HG02943 (cell line): ENCODE data around the gene TSFM.
A peak's percentile ranks its signal among the peaks of the same experiment; 100 is the strongest.

Experiments
- ATAC-seq: cut with Tn5 transposase; IDR thresholded peaks from one replicate; pipeline ENCODE4 v1.9.1; 2021; ENCODE audit warnings: mild to moderate bottlenecking, low read depth, moderate library complexity; ENCODE audit not compliant: unreplicated experiment

TSFM gene

GRCh38 chr12:57782608-57783465 is at the start of gene TSFM:
TSS of gene TSFM (plus strand) at chr12:57782787. CDS start at chr12:57782802, 15 bp downstream.
- ATAC-seq = peak; percentile 85

DNA sequence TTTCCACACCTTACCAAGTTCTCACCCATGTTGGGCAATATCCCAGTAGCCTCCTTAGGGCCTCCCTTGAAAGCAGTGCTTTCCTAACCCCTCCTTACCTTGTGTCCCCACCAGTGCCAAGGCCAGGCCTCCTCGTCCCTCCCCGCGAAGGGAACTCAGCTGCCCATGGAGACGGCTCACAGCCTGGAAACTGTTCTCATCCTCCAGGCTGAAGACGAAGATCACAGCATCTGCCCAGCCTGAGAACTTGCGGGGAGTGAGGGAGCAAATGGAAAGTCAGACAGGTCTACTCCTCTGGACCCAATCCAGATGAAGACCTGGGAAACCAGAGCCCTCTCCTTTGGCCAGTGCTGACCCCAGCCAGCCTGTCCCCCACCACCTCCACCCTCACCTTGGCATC is 48.7 kb upstream of the TSFM start:
- ATAC-seq = no peak

- ATAC-seq = no peak
Observed at GRCh38 chr12:57734591-57734990, 48.0 kb upstream of the TSFM start.

DNA sequence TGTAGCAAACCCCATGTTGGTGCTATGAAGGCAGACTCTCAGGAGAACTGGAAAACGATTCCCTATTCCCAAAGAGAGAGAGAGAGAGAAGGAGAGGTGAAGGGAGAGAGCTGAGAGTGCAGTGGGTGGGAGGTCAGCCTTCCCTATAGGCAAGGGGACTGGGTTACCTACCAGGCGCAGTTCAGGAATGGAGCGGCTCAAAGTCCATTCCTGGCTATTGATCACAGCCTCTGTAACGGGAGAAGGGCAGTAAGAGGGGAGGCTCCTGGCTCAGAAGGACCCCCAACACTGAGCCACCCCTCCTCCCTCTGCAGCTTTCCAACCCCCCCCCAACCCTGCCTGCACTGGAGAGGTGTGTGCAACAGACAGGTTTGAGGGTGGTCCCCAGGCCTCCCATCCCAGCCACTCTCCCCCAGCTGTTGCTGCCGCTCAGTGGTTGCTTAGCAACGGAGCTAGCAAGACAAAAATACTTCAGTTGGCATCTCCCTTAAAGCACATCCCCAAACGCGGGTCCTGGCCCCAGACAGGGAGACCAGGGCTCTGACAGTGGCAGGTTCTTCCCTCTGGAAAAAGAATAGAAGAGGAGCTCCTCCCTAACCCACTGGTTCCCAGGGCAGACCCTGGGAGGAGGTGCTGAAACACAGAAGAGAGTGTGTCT is 47.3 kb upstream of the TSFM start:
- no peak for ATAC-seq

DNA sequence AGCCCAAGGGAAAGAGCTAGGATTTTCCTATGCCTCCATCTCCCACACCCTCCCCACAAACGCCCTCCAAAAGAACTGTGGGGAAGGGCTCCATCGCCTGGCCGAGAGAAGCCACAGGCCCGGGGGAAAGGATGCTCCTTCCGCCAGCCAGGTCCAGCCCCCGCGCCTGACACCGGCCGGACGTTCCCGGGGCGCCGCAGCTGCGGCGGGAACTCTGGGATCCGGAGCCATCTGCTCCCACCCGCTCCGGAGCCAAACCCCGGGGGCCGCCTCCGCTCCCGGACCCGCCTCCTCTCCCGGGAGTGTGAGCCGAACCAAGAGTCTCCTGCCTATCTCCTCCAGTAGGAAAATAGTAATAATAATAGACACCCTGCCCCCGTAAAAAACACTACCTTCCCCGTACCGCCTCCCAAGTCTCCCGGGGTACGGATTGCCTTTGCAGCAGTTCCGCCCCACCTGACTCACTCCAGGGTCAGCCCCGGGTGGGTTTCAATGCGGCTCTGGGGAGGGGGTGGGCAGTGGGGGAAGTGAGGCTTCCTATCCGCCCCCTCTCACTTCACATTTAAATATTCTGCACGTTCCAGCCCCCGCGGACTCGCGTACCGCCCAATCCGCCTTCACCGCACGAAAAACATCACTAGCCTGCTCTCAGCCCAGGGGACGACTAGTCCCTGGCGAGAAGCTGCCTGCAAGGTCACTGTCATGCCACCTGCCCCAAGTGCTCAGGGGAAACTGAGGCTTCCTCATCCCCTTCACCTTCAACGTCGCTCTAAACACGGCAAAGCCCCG is 46.4 kb upstream of the TSFM start:
- ATAC-seq = no peak

DNA sequence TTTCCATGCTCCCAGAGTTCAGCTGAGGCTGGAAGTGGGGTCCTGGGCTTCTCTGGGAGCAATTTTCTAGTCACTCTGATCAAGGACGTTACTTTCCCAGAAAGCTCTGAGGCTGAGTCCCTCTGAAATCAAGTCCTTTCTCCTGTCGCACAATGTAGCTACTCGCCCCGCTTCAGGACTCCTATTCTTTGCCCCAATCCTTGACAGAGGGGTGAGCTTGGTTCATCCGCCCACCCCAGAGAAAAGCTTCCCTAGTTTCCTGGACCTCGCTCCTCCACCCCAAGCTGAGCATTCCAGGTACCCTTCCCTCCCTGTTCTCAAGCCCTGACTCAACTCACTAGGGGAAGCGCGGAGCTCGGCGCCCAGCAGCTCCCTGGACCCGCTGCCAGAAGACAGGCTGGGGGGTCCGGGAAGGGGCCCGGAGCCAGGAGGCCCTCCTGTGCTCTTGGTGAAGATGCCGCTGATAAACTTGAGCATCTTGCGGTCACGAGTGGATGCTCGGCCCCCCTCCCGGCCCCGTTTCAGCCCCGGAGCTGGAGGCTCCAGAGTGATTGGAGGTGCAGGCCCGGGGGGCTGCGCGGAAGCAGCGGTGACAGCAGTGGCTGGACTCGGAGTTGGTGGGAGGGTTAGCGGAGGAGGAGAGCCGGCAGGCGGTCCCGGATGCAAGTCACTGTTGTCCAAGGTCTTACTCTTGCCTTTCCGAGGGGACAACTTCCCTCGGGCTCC is 45.7 kb upstream of the TSFM start:
- ATAC-seq = no peak

DNA sequence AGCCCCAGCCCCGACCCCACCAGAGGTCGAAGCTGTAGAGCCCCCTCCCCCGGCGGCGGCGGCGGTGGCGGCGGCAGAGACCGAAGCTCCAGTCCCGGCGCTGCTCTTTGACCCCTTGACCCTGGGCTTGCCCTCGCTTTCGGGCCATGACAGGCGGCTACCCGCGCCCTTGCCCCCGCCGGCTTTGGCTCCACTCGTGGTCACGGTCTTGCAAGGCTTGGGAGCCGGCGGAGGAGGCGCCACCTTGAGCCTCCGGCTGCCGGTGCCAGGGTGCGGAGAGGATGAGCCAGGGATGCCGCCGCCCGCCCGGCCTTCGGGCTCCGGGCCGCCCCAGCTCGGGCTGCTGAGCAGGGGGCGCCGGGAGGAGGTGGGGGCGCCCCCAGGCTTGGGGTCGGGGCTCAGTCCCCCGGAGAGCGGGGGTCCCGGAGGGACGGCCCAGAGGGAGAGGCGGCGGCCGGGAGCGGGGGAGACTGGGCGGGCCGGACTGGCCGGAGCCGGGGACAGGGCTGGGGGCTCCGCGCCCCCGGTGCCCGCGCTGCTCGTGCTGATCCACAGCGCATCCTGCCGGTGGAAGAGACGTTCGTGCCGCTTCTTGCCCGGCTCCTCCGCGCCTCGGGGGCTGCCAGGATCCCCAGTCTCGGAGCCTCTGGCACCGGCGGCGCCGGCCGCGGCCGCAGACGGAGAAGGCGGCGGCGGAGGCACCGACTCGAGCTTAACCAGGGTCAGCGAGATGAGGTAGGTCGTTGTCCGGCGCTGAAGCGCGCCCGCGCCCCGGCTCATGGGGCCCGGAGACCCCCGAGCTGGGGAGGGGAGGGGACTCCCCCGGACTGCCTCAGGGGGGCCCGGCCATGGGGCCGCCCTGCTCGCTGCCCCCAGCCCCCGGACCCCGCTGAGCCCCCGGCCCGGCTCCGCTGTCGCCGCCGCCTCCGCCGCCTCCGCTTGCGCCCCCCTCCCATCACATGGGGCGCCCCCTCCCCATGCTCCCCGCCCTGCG is 44.8 kb upstream of the TSFM start:
- ATAC-seq = no peak

DNA sequence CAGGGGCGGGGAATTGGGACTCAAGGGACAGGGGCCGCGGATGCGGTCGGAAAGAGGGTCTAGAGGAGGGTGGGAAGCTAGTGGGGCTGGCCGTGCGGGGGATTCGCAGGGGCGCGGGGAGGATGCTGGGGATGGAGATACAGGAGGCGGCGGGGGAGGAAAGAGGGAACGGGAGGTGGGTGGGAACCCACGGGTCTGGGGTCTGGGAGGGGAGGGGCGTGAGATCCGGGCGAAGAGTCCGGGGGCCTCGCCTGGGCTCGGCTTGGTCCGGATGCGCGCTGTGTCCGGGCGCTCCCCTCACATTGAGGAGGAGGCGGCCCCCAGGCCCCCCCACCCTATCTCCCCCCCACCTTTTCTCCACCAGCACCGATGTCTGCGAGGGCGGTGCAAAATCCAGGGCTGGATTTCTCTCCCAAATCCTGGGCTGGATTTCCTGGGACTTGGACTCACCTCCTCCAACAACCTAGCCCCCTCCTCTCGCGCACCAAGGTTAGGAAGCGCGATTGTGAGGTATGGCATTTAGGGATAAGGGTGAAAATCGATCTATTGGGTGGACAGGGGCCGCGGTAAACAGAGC is 43.8 kb upstream of the TSFM start, which contains the start of gene AGAP2:
TSS of gene AGAP2 (minus strand) at position 82 of the 577 bp plus-strand sequence. CDS start 496 bp downstream, outside the sequence.
- ATAC-seq = no peak

DNA sequence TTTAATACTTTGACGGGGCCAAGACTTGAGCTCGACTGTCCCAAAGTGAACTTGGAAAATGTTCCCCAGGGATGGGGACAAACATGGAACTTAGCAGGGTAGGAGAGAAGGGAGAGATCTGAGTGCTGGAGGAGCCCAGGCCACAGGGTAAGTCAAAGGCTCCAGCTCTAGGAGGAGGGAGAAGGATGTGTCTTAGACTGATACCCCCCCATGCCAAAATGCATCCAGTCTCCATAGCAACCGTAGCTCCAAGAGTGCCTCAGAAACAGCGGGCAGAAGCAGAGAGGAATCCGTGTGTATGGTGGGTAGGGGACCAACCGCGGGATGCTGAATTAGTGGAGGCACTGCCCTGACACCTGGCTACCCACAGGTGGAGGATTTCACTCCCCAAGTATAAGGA is 43.2 kb upstream of the TSFM start:
- ATAC-seq = no peak

- no peak for ATAC-seq
Observed at GRCh38 chr12:57739914-57740538, 42.6 kb upstream of the TSFM start.

- ATAC-seq = no peak
Observed at GRCh38 chr12:57740656-57741412, 41.8 kb upstream of the TSFM start.

DNA sequence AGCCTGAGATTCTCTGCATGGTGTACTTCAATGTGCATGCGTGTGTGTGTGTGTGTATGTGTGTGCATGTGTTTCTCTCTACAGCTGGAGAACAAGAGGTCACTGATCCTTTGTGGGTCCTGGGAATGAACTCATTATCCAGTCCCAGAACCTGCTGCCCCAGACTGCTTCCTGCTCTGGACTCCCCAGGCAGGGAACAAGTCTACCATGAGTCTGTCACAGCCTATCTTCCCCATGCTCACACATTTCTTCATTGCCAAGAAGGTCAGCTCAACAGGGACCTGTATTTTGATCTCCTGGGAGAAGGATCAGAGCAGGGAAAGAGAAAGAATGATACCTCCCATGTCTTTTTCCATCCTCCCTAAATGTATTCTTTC is 41.2 kb upstream of the TSFM start:
- ATAC-seq = no peak

DNA sequence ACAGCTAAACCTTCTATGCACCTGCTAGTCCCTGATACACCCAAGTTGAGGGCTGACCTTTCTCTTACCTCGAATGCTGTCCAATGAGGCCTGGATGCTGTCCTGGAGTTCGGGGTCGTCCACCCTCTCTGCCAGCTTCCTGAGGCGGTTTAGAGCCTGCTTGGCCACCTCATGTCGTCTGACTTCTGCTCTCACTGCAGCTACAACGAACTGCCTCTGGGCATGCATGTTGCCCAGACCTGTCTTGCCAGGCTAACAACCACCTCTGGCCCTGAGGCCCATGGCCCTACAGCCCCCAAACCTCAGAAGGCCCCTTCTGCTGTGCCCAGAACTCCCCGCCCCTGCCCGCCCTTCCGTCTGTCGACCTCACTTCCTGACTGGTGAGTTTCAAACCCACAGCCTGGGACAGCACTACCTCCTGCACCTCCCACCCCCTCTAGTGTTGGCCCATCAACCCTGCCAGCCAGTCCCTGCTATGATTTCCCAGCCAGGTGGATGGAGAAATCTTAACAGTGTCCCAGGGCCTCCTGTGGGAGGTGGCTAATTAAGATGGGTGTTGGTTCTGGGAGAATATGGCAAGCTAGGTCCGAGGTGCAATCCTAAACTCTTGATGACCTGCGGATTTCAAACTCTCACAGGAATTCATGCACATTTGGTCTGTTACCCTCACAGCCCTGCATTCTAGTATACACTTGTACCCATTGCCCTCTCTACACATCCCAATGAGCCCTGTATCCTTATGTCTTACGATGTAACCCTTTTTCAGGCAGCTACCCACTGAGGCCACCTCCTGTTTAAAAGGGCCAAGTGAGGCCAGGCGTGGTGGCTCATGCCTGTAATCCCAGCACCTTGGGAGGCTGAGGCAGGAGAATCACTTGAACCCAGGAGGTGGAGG is 40.5 kb upstream of the TSFM start:
- ATAC-seq = peak; percentile 56

- no peak for ATAC-seq
Observed at GRCh38 chr12:57743769-57744168, 38.8 kb upstream of the TSFM start.

- peak; percentile 29 for ATAC-seq
Observed at GRCh38 chr12:57744194-57744776, 38.3 kb upstream of the TSFM start.

DNA sequence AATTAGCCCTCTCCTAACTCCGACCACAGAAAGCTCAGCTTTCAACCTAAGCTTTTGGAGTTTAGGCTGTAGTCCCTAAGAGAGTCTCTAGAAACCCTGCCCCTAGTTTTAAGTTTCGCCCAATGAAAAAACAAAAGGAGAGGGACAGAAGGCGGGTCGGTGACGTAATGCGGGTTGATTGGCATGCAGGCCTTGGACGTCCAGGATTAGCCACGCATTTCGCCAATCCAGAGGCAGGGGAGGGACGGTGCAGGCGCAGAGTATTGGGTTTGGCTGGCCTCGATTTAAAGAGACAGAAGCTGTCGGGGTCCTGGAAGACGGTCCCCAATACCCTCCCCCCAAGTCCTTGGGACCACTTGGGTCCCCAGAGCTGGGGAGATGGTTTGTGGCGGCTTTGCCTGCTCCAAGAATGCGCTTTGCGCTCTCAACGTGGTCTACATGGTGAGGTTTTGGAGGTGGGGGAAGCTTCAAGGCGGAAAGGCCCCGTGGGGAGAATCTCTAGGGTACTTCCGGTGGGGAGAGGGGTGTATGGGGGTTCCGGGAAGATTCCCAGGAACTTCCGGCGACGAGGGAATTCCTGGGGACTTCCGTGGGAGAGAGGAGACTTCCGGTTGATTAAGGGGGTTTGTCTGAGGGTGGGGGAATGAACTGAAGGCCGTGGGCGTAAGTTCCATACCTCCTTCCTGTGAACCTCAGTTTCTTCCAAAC is 37.7 kb upstream of the TSFM start, which contains the start of gene TSPAN31:
TSS of gene TSPAN31 (plus strand) at position 263 of the 708 bp plus-strand sequence. CDS start at position 379, 116 bp downstream.
- ATAC-seq = peak; percentile 86
